ENCODE data around the gene DDX28.
"Not testable (repeated sequence)": the region's sequence is repeated elsewhere in the genome, so short reads cannot be mapped to it uniquely, and the experiment has no call there.

DNA sequence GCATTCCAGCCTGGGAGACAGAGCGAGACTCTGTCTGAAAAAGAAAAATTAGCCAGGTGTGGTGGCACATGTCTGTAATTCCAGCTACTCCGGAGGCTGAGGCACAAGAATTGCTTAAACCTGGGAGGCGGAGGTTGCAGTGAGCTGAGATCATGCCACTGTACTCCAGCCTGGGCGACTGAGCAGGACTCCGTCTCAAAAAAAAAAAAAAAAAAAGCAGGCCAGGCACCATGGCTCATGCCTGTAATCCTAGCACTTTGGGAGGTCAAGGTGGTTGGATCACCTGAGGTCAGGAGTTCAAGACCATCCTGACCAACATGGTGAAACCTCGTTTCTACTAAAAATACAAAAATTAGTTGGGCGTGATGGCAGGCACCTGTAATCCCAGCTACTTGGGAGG, 50.7 kb downstream of the DDX28 start:
- TF ChIP-seq EP300, CTCF, POLR2A, POLR2AphosphoS5 (IDR thresholded peaks at IDR 0.05): not testable (repeated sequence)
